Panc1 (cell line): ENCODE measurements around the gene SPSB1. TPM values are rescaled to one million over a fixed set of nuclear protein-coding genes. Genes with fewer than 3 reads are reported as not detected.

Experiments
- ATAC-seq: fragments of 200-7000 bp; cut with Tn5 transposase; 2 replicates; pipeline ENCODE4 v1.9.1; 2020; ENCODE audit warnings: mild to moderate bottlenecking, moderate library complexity
- BruUV-seq: library from RNA; stranded (reverse); fragments of 400-500 nt; replicated peaks from 2 replicates; lab custom pipeline; 2021; lab: Mats Ljungman, UMichigan
- CTCF ChIA-PET: fragments of 300-600 bp; sonication (Branson Sonifier 250); formaldehyde crosslinking; loops from one replicate; lab custom pipeline; 2022; ENCODE audit warnings: antibody characterized with exemption; lab: Charles Lee
- POLR2A ChIA-PET: fragments of 300-600 bp; sonication (Branson Sonifier 250); formaldehyde crosslinking; loops from one replicate; lab custom pipeline; 2022; ENCODE audit warnings: antibody characterized with exemption; lab: Charles Lee
- DNase-seq: peaks from one replicate; pipeline ENCODE4 v3.0.0-alpha.2; 2010; ENCODE audit warnings: low read depth, low spot score
- H3K27ac ChIP-seq: 2 replicates; pipeline ENCODE4 v1.5.1; 2011; ENCODE audit warnings: mild to moderate bottlenecking, low read length, inconsistent platforms
- H3K27me3 ChIP-seq: fragments of 200-500 bp; sonication (Bioruptor generic); 2 replicates; pipeline ENCODE4 v1.6.0; 2014; ENCODE audit warnings: low read length, inconsistent platforms; ENCODE audit not compliant: control insufficient read depth, insufficient read depth
- H3K36me3 ChIP-seq: fragments of 200-500 bp; sonication (Bioruptor generic); 2 replicates; pipeline ENCODE4 v1.5.1; 2014; ENCODE audit warnings: inconsistent platforms, mild to moderate bottlenecking, low read length, moderate library complexity; ENCODE audit not compliant: control insufficient read depth, insufficient read depth
- H3K4me1 ChIP-seq: 2 replicates; pipeline ENCODE4 v1.5.1; 2011; ENCODE audit warnings: inconsistent platforms, mild to moderate bottlenecking, low read length, moderate library complexity; ENCODE audit not compliant: control insufficient read depth, insufficient read depth
- H3K4me3 ChIP-seq, 2 experiments: 2 replicates each; pipeline ENCODE4 v1.5.1; 2011 to 2012; ENCODE audit warnings: low read depth in 2 of 2, low read length in 2 of 2, mild to moderate bottlenecking in 2 of 2, inconsistent platforms in 1 of 2, moderate library complexity in 1 of 2
- H3K9me3 ChIP-seq: fragments of 200-500 bp; sonication (Bioruptor generic); 2 replicates; pipeline ENCODE4 v1.5.1; 2014; ENCODE audit warnings: low read depth, mild to moderate bottlenecking, inconsistent platforms, low read length, moderate library complexity; ENCODE audit not compliant: control insufficient read depth, insufficient read depth
- CTCF ChIP-seq: fragments of 450-650 bp; IDR thresholded peaks from 2 replicates; pipeline ENCODE4 v1.5.1; 2017; ENCODE audit warnings: mild to moderate bottlenecking
- POLR2AphosphoS5 ChIP-seq: IDR thresholded peaks from 2 replicates; pipeline ENCODE4 v1.6.1; 2012; ENCODE audit warnings: mild to moderate bottlenecking, low read depth, low read length, moderate library complexity
- REST ChIP-seq, 2 experiments: IDR thresholded peaks; 2 replicates each; pipeline ENCODE4 v1.6.1; 2011 to 2012; ENCODE audit warnings: low read depth in 2 of 2, control low read depth in 1 of 2, low read length in 1 of 2, mild to moderate bottlenecking in 1 of 2, moderate library complexity in 1 of 2; ENCODE audit not compliant: insufficient read depth in 1 of 2
- SIN3A ChIP-seq: IDR thresholded peaks from 2 replicates; pipeline ENCODE4 v1.6.1; 2012; ENCODE audit warnings: low read depth, mild to moderate bottlenecking, low read length, moderate library complexity, borderline replicate concordance; ENCODE audit not compliant: insufficient read depth
- TCF7L2 ChIP-seq: IDR thresholded peaks from 2 replicates; pipeline ENCODE4 v1.6.1; 2011; ENCODE audit warnings: mild to moderate bottlenecking, low read depth, low read length, inconsistent platforms
- in situ Hi-C: cut with HindIII; loops from 2 replicates; pipeline ENCODE4 v1.10.0; 2016; ENCODE audit warnings: low sequenced_read_pairs, low pct_unique_long_range_greater_than_20kb
- intact Hi-C: fragments of 100-400 bp; cut with micrococcal nuclease; formaldehyde crosslinking; loops from one replicate; pipeline ENCODE4 v1.10.0; 2022; ENCODE audit not compliant: unreplicated experiment
- total RNA-seq: library from RNA; stranded (reverse); gene quantifications from one replicate; pipeline ENCODE4 v1.2.1, GENCODE V29; 2021; ENCODE audit not compliant: unreplicated experiment

The SPSB1 gene
- total RNA-seq, 1 experiment from 2014 or later: 73.7 TPM

- no peak for TF ChIP-seq TCF7L2
- TF ChIP-seq POLR2AphosphoS5: no peak
- no peak for TF ChIP-seq REST (IDR thresholded peaks at IDR 0.05; ENCODE audit: insufficient read depth in 1 of 2, low read depth in 2 of 2, low read length in 1 of 2)
- no peak for TF ChIP-seq CTCF
- TF ChIP-seq SIN3A: no peak
- intact Hi-C loops: no loop called here
- H3K27me3 ChIP-seq: no peaks in the 10 kb centered on the region
- H3K27ac ChIP-seq: peak overlapping the region; percentile 23; the same call in 1 of the 2 replicates
- no TSS peak for BruUV-seq
- no peaks in the 10 kb centered on the region for H3K9me3 ChIP-seq
- no peak overlapping the region for H3K4me3 ChIP-seq
- no peaks in the 10 kb centered on the region for H3K36me3 ChIP-seq
- no peak for DNase-seq
- ATAC-seq: no peak
- peaks cover 22% of the 10 kb centered on the region for H3K4me1 ChIP-seq
- in situ Hi-C loops: no loop called here
- POLR2A ChIA-PET: no interaction called here
- CTCF ChIA-PET: interaction anchor here (0.6 kb wide), 1 partner anchor 202 kb away, joined by 7 read pairs; no protein-coding TSS in a partner anchor
Measured at GRCh38 chr1:9380711-9381110, 88.0 kb downstream of the SPSB1 start.

GRCh38 chr1:9382643-9383491, 90.2 kb downstream of the SPSB1 start:
- H3K4me3 ChIP-seq: no peak overlapping the region
- no peak for ATAC-seq
- no peaks in the 10 kb centered on the region for H3K27me3 ChIP-seq
- CTCF ChIA-PET: no interaction called here
- no peaks in the 10 kb centered on the region for H3K9me3 ChIP-seq
- no peak for DNase-seq
- TF ChIP-seq TCF7L2 (no peak), REST (IDR thresholded peaks at IDR 0.05; ENCODE audit: insufficient read depth in 1 of 2, low read depth in 2 of 2, low read length in 1 of 2) (no peak), SIN3A (no peak), CTCF (no peak), POLR2AphosphoS5 (no peak)
- no peaks in the 10 kb centered on the region for H3K36me3 ChIP-seq
- in situ Hi-C loops (no loop called here), intact Hi-C loops (no loop called here)
- no TSS peak for BruUV-seq
- H3K4me1 ChIP-seq: peaks cover 23% of the 10 kb centered on the region
- POLR2A ChIA-PET: no interaction called here
- peak overlapping the region; percentile 55; the same call in 1 of the 2 replicates for H3K27ac ChIP-seq
